HG02981 (cell line): ENCODE data around the gene SDF4.
"Not testable (repeated sequence)": the region's sequence is repeated elsewhere in the genome, so short reads cannot be mapped to it uniquely, and the experiment has no call there.

Experiments
- ATAC-seq: cut with Tn5 transposase; IDR thresholded peaks from one replicate; pipeline ENCODE4 v1.9.1; 2021; ENCODE audit warnings: mild to moderate bottlenecking, moderate library complexity; ENCODE audit not compliant: unreplicated experiment

The SDF4 gene

GRCh38 chr1:1181129-1181937, 50.5 kb downstream of the SDF4 start:
- no peak for ATAC-seq

- no peak for ATAC-seq
Measured at GRCh38 chr1:1179983-1180861, 51.6 kb downstream of the SDF4 start.

GRCh38 chr1:1179346-1179982, 52.3 kb downstream of the SDF4 start:
- no peak for ATAC-seq

GRCh38 chr1:1178794-1179331, 52.9 kb downstream of the SDF4 start:
- ATAC-seq, result no peak

GRCh38 chr1:1177452-1178206, 54.2 kb downstream of the SDF4 start:
- no peak for ATAC-seq

- no peak for ATAC-seq
Measured at GRCh38 chr1:1176931-1177330, 54.9 kb downstream of the SDF4 start.

- ATAC-seq, result not testable (repeated sequence)
Measured at GRCh38 chr1:1176063-1176761, 55.6 kb downstream of the SDF4 start.

GRCh38 chr1:1175221-1176062, 56.4 kb downstream of the SDF4 start:
- no peak for ATAC-seq

GRCh38 chr1:1173793-1174415, 57.9 kb downstream of the SDF4 start, which contains the start of gene TTLL10:
Gene TTLL10 (plus strand): TSS chr1:1173880. CDS start chr1:1179216, 5,336 bp downstream.
- ATAC-seq, result no peak

- no peak for ATAC-seq
Measured at GRCh38 chr1:1173061-1173792, 58.6 kb downstream of the SDF4 start.

- ATAC-seq, result no peak
Measured at GRCh38 chr1:1171546-1172340, 60.1 kb downstream of the SDF4 start.

- no peak for ATAC-seq
Measured at GRCh38 chr1:1171161-1171545, 60.6 kb downstream of the SDF4 start.

- ATAC-seq, result no peak
Measured at GRCh38 chr1:1170215-1171091, 61.3 kb downstream of the SDF4 start.

- no peak for ATAC-seq
Measured at GRCh38 chr1:1169429-1170214, 62.2 kb downstream of the SDF4 start.
